GM18867 (cell line): ENCODE measurements around the gene COL18A1.

Experiments used
- ATAC-seq: cut with Tn5 transposase; IDR thresholded peaks from one replicate; pipeline ENCODE4 v1.9.1; 2021; ENCODE audit warnings: mild to moderate bottlenecking, moderate library complexity; ENCODE audit not compliant: unreplicated experiment

The COL18A1 gene

GRCh38 chr21:45475797-45476570 is 71.0 kb downstream of the COL18A1 start:
- no peak for ATAC-seq

GRCh38 chr21:45476582-45476981 is 71.6 kb downstream of the COL18A1 start:
- ATAC-seq = no peak

- ATAC-seq = no peak
Observed at GRCh38 chr21:45477176-45478114, 72.5 kb downstream of the COL18A1 start.

- no peak for ATAC-seq
Observed at GRCh38 chr21:45478115-45478801, 73.3 kb downstream of the COL18A1 start.

- no peak for ATAC-seq
Observed at GRCh38 chr21:45478816-45479669, 74.1 kb downstream of the COL18A1 start.

GRCh38 chr21:45479691-45480675 is 75.0 kb downstream of the COL18A1 start:
- ATAC-seq = no peak

- no peak for ATAC-seq
Observed at GRCh38 chr21:45480701-45481500, 75.9 kb downstream of the COL18A1 start.

GRCh38 chr21:45481566-45481965 is 76.6 kb downstream of the COL18A1 start:
- no peak for ATAC-seq

GRCh38 chr21:45481977-45482898 is 77.3 kb downstream of the COL18A1 start:
- ATAC-seq = no peak

GRCh38 chr21:45482899-45483821 is 78.2 kb downstream of the COL18A1 start:
- no peak for ATAC-seq

- ATAC-seq = no peak
Observed at GRCh38 chr21:45484318-45484717, 79.4 kb downstream of the COL18A1 start.

GRCh38 chr21:45485686-45486442 is 80.9 kb downstream of the COL18A1 start:
- no peak for ATAC-seq

- ATAC-seq = no peak
Observed at GRCh38 chr21:45486443-45487160, 81.6 kb downstream of the COL18A1 start.

GRCh38 chr21:45487161-45487806 is 82.3 kb downstream of the COL18A1 start:
- no peak for ATAC-seq
